SK-N-SH (cell line): ENCODE results near the gene GTPBP3. TPM values are rescaled to one million over a fixed set of nuclear protein-coding genes. Genes with fewer than 3 reads are reported as not detected.

Experiments
- CTCF ChIA-PET: fragments of 300-600, 350-600 bp; formaldehyde crosslinking; extraction: SDS; loops from one replicate; lab custom pipeline; 2021; lab: Yijun Ruan, JAX
- POLR2A ChIA-PET: fragments of 350-600 bp; sonication (Branson Sonifier 250); formaldehyde crosslinking; extraction: SDS; loops from one replicate; lab custom pipeline; 2020; ENCODE audit warnings: antibody characterized with exemption, inconsistent platforms; lab: Yijun Ruan, JAX
- DNase-seq: peaks from one replicate; pipeline ENCODE4 v3.0.0; 2012
- H2AFZ ChIP-seq: fragments of 200-600 bp; sonication (generic); 2 replicates; pipeline ENCODE4 v1.8.1; 2016; ENCODE audit warnings: antibody characterized with exemption, mild to moderate bottlenecking, low read depth
- H3F3A ChIP-seq: fragments of 200-600 bp; sonication (generic); replicated peaks from 2 replicates; pipeline ENCODE3; 2016; ENCODE audit warnings: antibody characterized with exemption, mild to moderate bottlenecking; ENCODE audit not compliant: insufficient read depth
- H3K27ac ChIP-seq, 2 experiments: fragments of 200-500 bp in 1 of 2; fragments of 200-600 bp in 1 of 2; sonication (Bioruptor generic) in 1 of 2; sonication (generic), shearing (Covaris generic) in 1 of 2; 2 replicates each; pipeline versions ENCODE4 v1.5.1 to v1.6.1; 2014 to 2016; ENCODE audit warnings: low read depth in 2 of 2, inconsistent platforms in 1 of 2, low read length in 1 of 2, mild to moderate bottlenecking in 1 of 2, mixed read lengths in 1 of 2
- H3K27me3 ChIP-seq: fragments of 200-600 bp; sonication (generic), shearing (Covaris generic); 2 replicates; pipeline ENCODE4 v1.6.1; 2016; ENCODE audit warnings: mixed run types; ENCODE audit not compliant: insufficient read depth
- H3K36me3 ChIP-seq, 2 experiments: fragments of 200-500 bp in 1 of 2; fragments of 200-600 bp in 1 of 2; sonication (Bioruptor generic) in 1 of 2; sonication (generic) in 1 of 2; replicated peaks in 1 of 2; 2 replicates each; pipeline versions ENCODE3 to v1.5.1; 2014 to 2016; ENCODE audit warnings: low read length in 1 of 2, mild to moderate bottlenecking in 1 of 2; ENCODE audit not compliant: insufficient read depth in 2 of 2, control insufficient read depth in 1 of 2
- H3K4me1 ChIP-seq, 2 experiments: fragments of 200-500 bp in 1 of 2; fragments of 200-600 bp in 1 of 2; sonication (Bioruptor generic) in 1 of 2; sonication (generic), shearing (Covaris generic) in 1 of 2; 2 replicates each; pipeline versions ENCODE4 v1.5.1 to v1.6.1; 2014 to 2016; ENCODE audit warnings: low read depth in 1 of 2, low read length in 1 of 2, mixed run types in 1 of 2; ENCODE audit not compliant: insufficient read depth in 2 of 2, control insufficient read depth in 1 of 2
- H3K4me2 ChIP-seq: fragments of 200-600 bp; sonication (generic), shearing (Covaris generic); 2 replicates; pipeline ENCODE4 v1.6.1; 2017; ENCODE audit warnings: mixed run types
- H3K4me3 ChIP-seq, 2 experiments: fragments of 200-500 bp in 1 of 2; fragments of 200-600 bp in 1 of 2; sonication (Bioruptor generic) in 1 of 2; sonication (generic), shearing (Covaris generic) in 1 of 2; 2 replicates each; pipeline versions ENCODE4 v1.5.1 to v1.8.1; 2014 to 2016; ENCODE audit warnings: low read depth in 2 of 2, inconsistent platforms in 1 of 2, low read length in 1 of 2, mild to moderate bottlenecking in 1 of 2, mixed read lengths in 1 of 2, moderate library complexity in 1 of 2
- H3K79me2 ChIP-seq: fragments of 200-600 bp; sonication (generic); 2 replicates; pipeline ENCODE4 v1.8.1; 2017; ENCODE audit warnings: mild to moderate bottlenecking; ENCODE audit not compliant: insufficient read depth
- H3K9ac ChIP-seq: fragments of 200-600 bp; sonication (generic); 2 replicates; pipeline ENCODE4 v1.6.1; 2017; ENCODE audit warnings: mixed run types
- H3K9me2 ChIP-seq: fragments of 200-600 bp; sonication (generic); 2 replicates; pipeline ENCODE4 v1.6.1; 2017; ENCODE audit warnings: mixed run types
- H3K9me3 ChIP-seq: fragments of 200-600 bp; sonication (generic); 2 replicates; pipeline ENCODE4 v1.6.1; 2017; ENCODE audit warnings: mixed run types, mild to moderate bottlenecking, moderate library complexity
- H4K20me1 ChIP-seq: fragments of 200-600 bp; sonication (generic); 2 replicates; pipeline ENCODE4 v1.6.1; 2017; ENCODE audit warnings: mild to moderate bottlenecking, mixed run types; ENCODE audit not compliant: insufficient read depth
- CTCF ChIP-seq: fragments of 200-600 bp; sonication (generic); IDR thresholded peaks from 2 replicates; pipeline ENCODE4 v1.6.1; 2017; ENCODE audit warnings: antibody characterized with exemption, mild to moderate bottlenecking, moderate library complexity
- EP300 ChIP-seq, 2 experiments: IDR thresholded peaks; 2 replicates each; pipeline versions ENCODE4 v1.4.0 to v1.6.1; 2012; ENCODE audit warnings: borderline replicate concordance in 1 of 2, low read depth in 1 of 2, low read length in 1 of 2
- FOXJ3 ChIP-seq: sonication (generic); formaldehyde crosslinking; IDR thresholded peaks from 2 replicates; pipeline ENCODE4 v1.5.1; 2020; ENCODE audit warnings: mild to moderate bottlenecking, missing genetic modification reagents
- JUND ChIP-seq: IDR thresholded peaks from 2 replicates; pipeline ENCODE4 v1.4.0; 2012
- MAX ChIP-seq: IDR thresholded peaks from 2 replicates; pipeline ENCODE4 v1.4.0; 2012; ENCODE audit warnings: low read depth
- NRF1 ChIP-seq: IDR thresholded peaks from 2 replicates; pipeline ENCODE4 v1.6.1; 2012; ENCODE audit warnings: low read depth, mild to moderate bottlenecking, low read length
- PBX3 ChIP-seq: IDR thresholded peaks from 2 replicates; pipeline ENCODE4; 2012
- RAD21 ChIP-seq: IDR thresholded peaks from 2 replicates; pipeline ENCODE4 v1.6.1; 2012; ENCODE audit warnings: mild to moderate bottlenecking, low read length
- RFX5 ChIP-seq: IDR thresholded peaks from 2 replicates; pipeline ENCODE4 v1.6.1; 2012; ENCODE audit warnings: mild to moderate bottlenecking, improper control_type of control experiment, low read length
- SMC3 ChIP-seq: IDR thresholded peaks from 2 replicates; pipeline ENCODE4 v1.6.1; 2012; ENCODE audit warnings: low read depth, low read length, improper control_type of control experiment
- TAF1 ChIP-seq: IDR thresholded peaks from 2 replicates; pipeline ENCODE4 v1.6.1; 2012; ENCODE audit warnings: low read depth, mild to moderate bottlenecking, low read length, moderate library complexity, borderline replicate concordance
- WGBS: methylation state at CpG from one replicate; pipeline ENCODE4 v1.1.6; 2017; ENCODE audit warnings: low lambda C conversion rate; 5-methylcytosine and 5-hydroxymethylcytosine counted together
- polyA plus RNA-seq, 3 experiments: library from polyadenylated mRNA; depleted of rRNA; stranded (reverse); fragments of >200 nt; gene quantifications; 2 replicates each; pipeline ENCODE4 v1.2.3, GENCODE V29; 2012

GTPBP3 gene
- polyA plus RNA-seq, 1 of the 3 experiments (the other 2 are of a cell fraction): 21.6 TPM

GRCh38 chr19:17389957-17390664, 52.8 kb downstream of the GTPBP3 start:
- Histone ChIP-seq H3K27me3 (no peaks in the 10 kb centered on the region), H4K20me1 (no peaks in the 10 kb centered on the region), H3K27ac (peak overlapping the region in 1 of 2 experiments; percentile 63; a peak in 1 of 4 replicates), H3K9me2 (no peaks in the 10 kb centered on the region), H3K9ac (peak overlapping the region; percentile 20; the same call in 1 of the 2 replicates), H3K4me1 (peaks cover 0 to 7% of the 10 kb centered on the region in 2 experiments; a peak in 1 of 4 replicates), H2AFZ (peak overlapping the region; percentile 88; the same call in 1 of the 2 replicates), H3K4me3 (peak overlapping the region; percentile 59 to 65), H3K36me3 (no peaks in the 10 kb centered on the region), H3K9me3 (no peaks in the 10 kb centered on the region), H3F3A (peaks cover 3% of the 10 kb centered on the region), H3K4me2 (peak overlapping the region; percentile 85), H3K79me2 (no peaks in the 10 kb centered on the region)
- DNase-seq: no peak
- ChIA-PET CTCF (interaction anchor here (0.7 to 5.3 kb wide), 19 partner anchors 10 to 98 kb away, joined by 3 to 69 read pairs (median 5); partner anchors contain the start of gene MVB12A), POLR2A (no interaction called here)
- peak; percentile 50 for TF ChIP-seq CTCF
- no peak for TF ChIP-seq TAF1
- 13% methylated on average over 10 of the region's 37 CpGs for WGBS

- Histone ChIP-seq H2AFZ (peak overlapping the region; percentile 92; the same call in 1 of the 2 replicates), H3K9me3 (no peaks in the 10 kb centered on the region), H4K20me1 (no peaks in the 10 kb centered on the region), H3K4me3 (peak overlapping the region; percentile 59 to 65), H3K36me3 (no peaks in the 10 kb centered on the region), H3K9me2 (no peaks in the 10 kb centered on the region), H3K4me1 (peaks cover 0 to 7% of the 10 kb centered on the region in 2 experiments; a peak in 1 of 4 replicates), H3K27me3 (no peaks in the 10 kb centered on the region), H3K27ac (peak overlapping the region in 1 of 2 experiments; percentile 63; a peak in 2 of 4 replicates), H3K79me2 (no peaks in the 10 kb centered on the region), H3K4me2 (peak overlapping the region; percentile 85), H3K9ac (peak overlapping the region; percentile 20; the same call in 1 of the 2 replicates), H3F3A (peaks cover 6% of the 10 kb centered on the region)
- CTCF ChIA-PET: interaction anchor here (0.7 to 5.3 kb wide), 24 partner anchors 9 to 149 kb away, joined by 3 to 69 read pairs (median 4); partner anchors contain the start of genes BST2, DDA1, MVB12A and NXNL1
- TF ChIP-seq RFX5 (peak; percentile 80), FOXJ3 (CRISPR knock-in tag) (no peak), MAX (peak; percentile 50; the same call in 1 of the 2 replicates), CTCF (peak; percentile 62), SMC3 (peak; percentile 42), PBX3 (peak; percentile 43; the same call in 1 of the 2 replicates), JUND (no peak), NRF1 (peak; percentile 84), EP300 (IDR thresholded peaks at IDR 0.05; ENCODE audit: borderline replicate concordance in 1 of 2, low read depth in 1 of 2, low read length in 1 of 2) (no peak), RAD21 (peak; percentile 56)
- WGBS: 1% methylated on average over 30 of the region's 50 CpGs
- DNase-seq: peak; percentile 99
- POLR2A ChIA-PET: interaction anchor here (1.0 kb wide), 1 partner anchor 13 kb away, joined by 4 read pairs; no protein-coding TSS in a partner anchor
Observed at GRCh38 chr19:17390665-17391370, 53.5 kb downstream of the GTPBP3 start.
